Measurements from ENCODE around the gene PDE4D.
"Not testable (repeated sequence)": the region's sequence is repeated elsewhere in the genome, so short reads cannot be mapped to it uniquely, and the experiment has no call there.

DNA sequence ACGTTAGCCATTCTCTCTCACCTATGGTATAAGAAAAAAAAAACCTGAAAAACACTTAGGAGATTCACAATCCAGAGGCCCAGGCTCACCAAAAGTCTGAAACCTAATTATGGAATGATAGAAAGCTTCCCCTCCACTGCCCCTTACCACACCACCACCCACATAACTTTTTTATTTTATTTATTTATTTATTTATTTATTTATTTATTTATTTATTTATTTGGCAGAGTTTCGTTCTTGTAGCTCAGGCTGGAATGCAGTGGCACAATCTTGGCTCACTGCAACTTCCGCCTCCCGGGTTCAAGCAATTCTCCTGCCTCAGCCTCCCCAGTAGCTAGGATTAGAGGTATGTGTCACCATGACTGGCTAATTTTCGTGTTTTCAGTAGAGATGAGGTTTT lies 299.4 kb downstream of the PDE4D start:
- TF ChIP-seq POLR2A (IDR thresholded peaks at IDR 0.05), result not testable (repeated sequence)
- TF ChIP-seq, protein P1, sequence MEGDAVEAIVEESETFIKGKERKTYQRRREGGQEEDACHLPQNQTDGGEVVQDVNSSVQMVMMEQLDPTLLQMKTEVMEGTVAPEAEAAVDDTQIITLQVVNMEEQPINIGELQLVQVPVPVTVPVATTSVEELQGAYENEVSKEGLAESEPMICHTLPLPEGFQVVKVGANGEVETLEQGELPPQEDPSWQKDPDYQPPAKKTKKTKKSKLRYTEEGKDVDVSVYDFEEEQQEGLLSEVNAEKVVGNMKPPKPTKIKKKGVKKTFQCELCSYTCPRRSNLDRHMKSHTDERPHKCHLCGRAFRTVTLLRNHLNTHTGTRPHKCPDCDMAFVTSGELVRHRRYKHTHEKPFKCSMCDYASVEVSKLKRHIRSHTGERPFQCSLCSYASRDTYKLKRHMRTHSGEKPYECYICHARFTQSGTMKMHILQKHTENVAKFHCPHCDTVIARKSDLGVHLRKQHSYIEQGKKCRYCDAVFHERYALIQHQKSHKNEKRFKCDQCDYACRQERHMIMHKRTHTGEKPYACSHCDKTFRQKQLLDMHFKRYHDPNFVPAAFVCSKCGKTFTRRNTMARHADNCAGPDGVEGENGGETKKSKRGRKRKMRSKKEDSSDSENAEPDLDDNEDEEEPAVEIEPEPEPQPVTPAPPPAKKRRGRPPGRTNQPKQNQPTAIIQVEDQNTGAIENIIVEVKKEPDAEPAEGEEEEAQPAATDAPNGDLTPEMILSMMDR (IDR thresholded peaks at IDR 0.05), result not testable (repeated sequence)

Data from tibial nerve (tissue), 3 donors.